HG03457 (cell line): ENCODE results near the gene SPATA31A1.
"Not testable (repeated sequence)": the region's sequence is repeated elsewhere in the genome, so short reads cannot be mapped to it uniquely, and the experiment has no call there.

Source experiments
- ATAC-seq: cut with Tn5 transposase; IDR thresholded peaks from one replicate; pipeline ENCODE4 v1.9.1; 2021; ENCODE audit warnings: moderate number of reproducible peaks; ENCODE audit not compliant: unreplicated experiment

The SPATA31A1 gene

DNA sequence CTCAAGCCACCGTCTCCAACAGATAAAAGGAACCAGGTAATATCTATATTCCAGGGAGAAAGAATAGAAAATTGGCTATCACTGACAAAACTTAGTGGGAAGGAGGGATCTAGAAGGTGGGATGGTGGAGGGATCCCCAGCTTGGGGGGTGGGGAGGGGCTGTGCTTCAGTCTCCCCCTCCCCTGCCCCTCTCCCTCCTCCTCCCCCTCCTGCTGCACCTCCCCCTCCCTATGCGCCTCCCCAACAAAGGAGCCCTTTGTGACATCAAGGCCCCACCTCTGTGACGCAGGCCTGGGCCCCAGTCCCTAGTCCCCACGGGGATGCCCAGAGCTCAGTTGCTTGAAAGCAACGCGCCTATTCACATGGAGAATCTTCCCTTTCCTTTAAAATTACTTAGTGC lies at the start of gene SPATA31A1:
Gene SPATA31A1 (plus strand): TSS at position 301 of the 400 bp plus-strand sequence. CDS start 62 bp downstream, at position 363.
- ATAC-seq: not testable (repeated sequence)

DNA sequence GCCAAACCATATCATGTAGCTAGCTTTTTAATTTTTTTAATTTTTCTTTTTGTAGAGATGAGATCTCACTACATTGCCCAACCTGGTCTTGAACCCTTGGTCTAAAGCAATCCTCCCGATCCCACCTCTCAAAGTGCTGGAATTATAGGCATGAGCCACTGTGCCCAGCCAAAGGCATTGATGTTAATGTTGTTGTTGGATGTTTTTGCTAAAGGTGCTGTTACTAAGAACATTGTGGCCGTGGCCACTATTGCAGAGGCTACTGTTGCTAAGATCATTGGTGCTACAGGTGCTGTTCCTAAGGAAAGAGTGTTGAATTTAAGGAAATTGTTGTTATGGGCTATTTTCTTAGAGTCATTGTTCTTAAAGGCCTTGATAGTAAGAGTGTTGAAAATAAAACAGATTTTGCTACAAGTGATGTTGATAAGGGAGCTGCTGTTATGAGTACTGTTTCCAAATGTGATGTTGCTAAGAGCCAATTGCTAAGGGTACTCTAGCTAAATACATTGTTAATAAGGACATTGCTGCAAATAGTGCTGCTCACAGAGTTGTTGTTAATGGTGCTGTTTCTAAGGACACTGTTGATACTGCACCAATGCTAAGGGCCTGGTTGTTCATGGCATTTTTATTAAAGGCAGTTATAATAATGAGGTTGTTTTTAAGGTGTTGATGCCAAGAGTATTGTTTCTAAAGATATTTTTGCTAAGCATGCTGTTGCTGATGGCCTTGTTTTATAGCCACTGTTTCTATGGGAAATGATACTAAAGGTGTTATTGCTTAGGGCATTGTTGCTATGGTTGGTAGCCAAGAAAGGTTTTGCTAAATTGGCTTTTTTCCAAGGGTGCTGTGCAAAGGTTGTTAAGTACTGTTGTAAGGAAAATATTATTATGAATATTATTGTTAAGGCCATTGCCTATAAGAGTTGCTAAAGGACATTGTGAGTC lies 52.1 kb downstream of the SPATA31A1 start:
- ATAC-seq: not testable (repeated sequence)

DNA sequence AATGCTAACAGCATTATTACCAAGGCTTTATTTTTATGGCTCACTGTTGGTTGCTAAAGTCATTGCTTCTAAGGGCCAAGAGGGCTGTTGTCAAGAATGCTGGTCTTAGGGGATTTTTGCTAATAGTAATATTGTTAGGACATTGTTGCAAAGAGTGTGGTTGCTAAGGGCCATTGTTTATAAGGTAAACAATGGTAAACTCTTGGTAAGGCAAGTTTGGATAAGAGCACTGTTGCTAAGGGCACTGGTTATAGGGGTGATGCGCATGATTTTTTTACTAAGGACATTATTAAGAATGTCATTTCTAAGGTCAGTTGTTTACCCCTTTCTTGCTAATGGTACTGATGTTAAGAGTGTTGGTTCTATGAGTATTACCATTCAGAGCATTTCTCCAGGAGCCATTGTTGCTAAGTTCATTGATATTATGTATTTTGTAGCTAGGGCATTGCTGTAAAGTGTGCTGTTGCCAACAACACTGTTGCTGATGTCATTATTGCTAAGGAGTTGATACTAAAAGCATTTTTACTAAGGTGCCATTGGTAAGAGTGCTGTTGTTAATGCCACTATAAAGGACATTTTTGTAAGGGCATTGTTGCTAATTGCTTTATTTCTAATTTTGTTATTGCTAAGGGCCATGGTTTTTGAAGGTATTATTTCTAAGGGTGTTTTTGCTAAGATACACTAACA lies 55.9 kb downstream of the SPATA31A1 start:
- not testable (repeated sequence) for ATAC-seq
